ENCODE measurements around the gene SETD7.

Gene SETD7

GRCh38 chr4:139567159-139567870 lies 11.3 kb upstream of the SETD7 start:
- H3K27me3 ChIP-seq (ENCODE audit: control insufficient read depth, insufficient read depth, low read length) = no peaks in the 10 kb centered on the region
- no peak overlapping the region for H3K27ac ChIP-seq (ENCODE audit: low read length)
- no peaks in the 10 kb centered on the region for H3K9me3 ChIP-seq (ENCODE audit: control insufficient read depth, low read depth, low read length)
- no peaks in the 10 kb centered on the region for H3K36me3 ChIP-seq (ENCODE audit: control insufficient read depth, low read depth, low read length)
- H3K9ac ChIP-seq (ENCODE audit: low read length) = no peak overlapping the region
- no peak overlapping the region for H3K4me3 ChIP-seq (ENCODE audit: low read length)
- H3K4me1 ChIP-seq (ENCODE audit: control insufficient read depth, low read depth, low read length) = no peaks in the 10 kb centered on the region

- Histone ChIP-seq H3K27me3 (ENCODE audit: control insufficient read depth, insufficient read depth, low read length) (peaks cover 12% of the 10 kb centered on the region), H3K9me3 (ENCODE audit: control insufficient read depth, low read depth, low read length) (no peaks in the 10 kb centered on the region), H3K36me3 (ENCODE audit: control insufficient read depth, low read depth, low read length) (no peaks in the 10 kb centered on the region), H3K4me3 (ENCODE audit: low read length) (no peak overlapping the region), H3K9ac (ENCODE audit: low read length) (no peak overlapping the region), H3K27ac (ENCODE audit: low read length) (no peak overlapping the region), H3K4me1 (ENCODE audit: control insufficient read depth, low read depth, low read length) (peaks cover 4% of the 10 kb centered on the region)
These were observed 8.5 kb upstream of the SETD7 start for GRCh38 chr4:139564502-139564901.

- Histone ChIP-seq H3K4me1 (ENCODE audit: control insufficient read depth, low read depth, low read length) (peaks cover 4% of the 10 kb centered on the region), H3K36me3 (ENCODE audit: control insufficient read depth, low read depth, low read length) (no peaks in the 10 kb centered on the region), H3K9ac (ENCODE audit: low read length) (no peak overlapping the region), H3K9me3 (ENCODE audit: control insufficient read depth, low read depth, low read length) (no peaks in the 10 kb centered on the region), H3K27ac (ENCODE audit: low read length) (no peak overlapping the region), H3K27me3 (ENCODE audit: control insufficient read depth, insufficient read depth, low read length) (peaks cover 22% of the 10 kb centered on the region), H3K4me3 (ENCODE audit: low read length) (no peak overlapping the region)
These were observed 7.5 kb upstream of the SETD7 start for GRCh38 chr4:139563515-139563914.

- Histone ChIP-seq H3K9ac (ENCODE audit: low read length) (no peak overlapping the region), H3K9me3 (ENCODE audit: control insufficient read depth, low read depth, low read length) (no peaks in the 10 kb centered on the region), H3K27me3 (ENCODE audit: control insufficient read depth, insufficient read depth, low read length) (peaks cover 29% of the 10 kb centered on the region), H3K4me3 (ENCODE audit: low read length) (no peak overlapping the region), H3K27ac (ENCODE audit: low read length) (no peak overlapping the region), H3K4me1 (ENCODE audit: control insufficient read depth, low read depth, low read length) (peaks cover 4% of the 10 kb centered on the region), H3K36me3 (ENCODE audit: control insufficient read depth, low read depth, low read length) (no peaks in the 10 kb centered on the region)
These were observed 6.8 kb upstream of the SETD7 start for GRCh38 chr4:139562839-139563238.

- H3K4me3 ChIP-seq (ENCODE audit: low read length) = no peak overlapping the region
- H3K4me1 ChIP-seq (ENCODE audit: control insufficient read depth, low read depth, low read length) = peaks cover 10% of the 10 kb centered on the region
- H3K36me3 ChIP-seq (ENCODE audit: control insufficient read depth, low read depth, low read length) = no peaks in the 10 kb centered on the region
- H3K9ac ChIP-seq (ENCODE audit: low read length) = no peak overlapping the region
- no peak overlapping the region for H3K27ac ChIP-seq (ENCODE audit: low read length)
- peaks cover 36% of the 10 kb centered on the region for H3K27me3 ChIP-seq (ENCODE audit: control insufficient read depth, insufficient read depth, low read length)
- H3K9me3 ChIP-seq (ENCODE audit: control insufficient read depth, low read depth, low read length) = no peaks in the 10 kb centered on the region
These were observed 6.2 kb upstream of the SETD7 start for GRCh38 chr4:139562067-139562684.

GRCh38 chr4:139560406-139561104 lies 4.5 kb upstream of the SETD7 start:
- H3K4me3 ChIP-seq (ENCODE audit: low read length) = no peak overlapping the region
- H3K9ac ChIP-seq (ENCODE audit: low read length) = no peak overlapping the region
- H3K27me3 ChIP-seq (ENCODE audit: control insufficient read depth, insufficient read depth, low read length) = peaks cover 52% of the 10 kb centered on the region
- H3K9me3 ChIP-seq (ENCODE audit: control insufficient read depth, low read depth, low read length) = no peaks in the 10 kb centered on the region
- no peak overlapping the region for H3K27ac ChIP-seq (ENCODE audit: low read length)
- H3K4me1 ChIP-seq (ENCODE audit: control insufficient read depth, low read depth, low read length) = peaks cover 10% of the 10 kb centered on the region
- no peaks in the 10 kb centered on the region for H3K36me3 ChIP-seq (ENCODE audit: control insufficient read depth, low read depth, low read length)

- Histone ChIP-seq H3K9me3 (ENCODE audit: control insufficient read depth, low read depth, low read length) (no peaks in the 10 kb centered on the region), H3K36me3 (ENCODE audit: control insufficient read depth, low read depth, low read length) (no peaks in the 10 kb centered on the region), H3K4me1 (ENCODE audit: control insufficient read depth, low read depth, low read length) (peaks cover 14% of the 10 kb centered on the region), H3K4me3 (ENCODE audit: low read length) (no peak overlapping the region), H3K9ac (ENCODE audit: low read length) (no peak overlapping the region), H3K27ac (ENCODE audit: low read length) (no peak overlapping the region), H3K27me3 (ENCODE audit: control insufficient read depth, insufficient read depth, low read length) (peaks cover 59% of the 10 kb centered on the region)
These were observed 3.7 kb upstream of the SETD7 start for GRCh38 chr4:139559687-139560086.

- peaks cover 65% of the 10 kb centered on the region for H3K27me3 ChIP-seq (ENCODE audit: control insufficient read depth, insufficient read depth, low read length)
These were observed 3.1 kb upstream of the SETD7 start for GRCh38 chr4:139559089-139559479.

GRCh38 chr4:139558235-139559088 lies 2.4 kb upstream of the SETD7 start:
- Histone ChIP-seq H3K9ac (ENCODE audit: low read length) (no peak overlapping the region), H3K27ac (ENCODE audit: low read length) (no peak overlapping the region), H3K4me1 (ENCODE audit: control insufficient read depth, low read depth, low read length) (peaks cover 22% of the 10 kb centered on the region), H3K36me3 (ENCODE audit: control insufficient read depth, low read depth, low read length) (no peaks in the 10 kb centered on the region), H3K4me3 (ENCODE audit: low read length) (no peak overlapping the region), H3K9me3 (ENCODE audit: control insufficient read depth, low read depth, low read length) (no peaks in the 10 kb centered on the region), H3K27me3 (ENCODE audit: control insufficient read depth, insufficient read depth, low read length) (peaks cover 71% of the 10 kb centered on the region)

More at GRCh38 chr4:139559089-139559479, 3.1 kb upstream of the SETD7 start:
- Histone ChIP-seq H3K4me3 (ENCODE audit: low read length) (no peak overlapping the region), H3K9me3 (ENCODE audit: control insufficient read depth, low read depth, low read length) (no peaks in the 10 kb centered on the region), H3K9ac (ENCODE audit: low read length) (no peak overlapping the region), H3K4me1 (ENCODE audit: control insufficient read depth, low read depth, low read length) (peaks cover 20% of the 10 kb centered on the region), H3K27ac (ENCODE audit: low read length) (no peak overlapping the region), H3K36me3 (ENCODE audit: control insufficient read depth, low read depth, low read length) (no peaks in the 10 kb centered on the region)

GRCh38 chr4:139557556-139558110 lies 1.6 kb upstream of the SETD7 start:
- Histone ChIP-seq H3K27me3 (ENCODE audit: control insufficient read depth, insufficient read depth, low read length) (peaks cover 80% of the 10 kb centered on the region), H3K9ac (ENCODE audit: low read length) (no peak overlapping the region), H3K4me3 (ENCODE audit: low read length) (peak overlapping the region; percentile 79), H3K4me1 (ENCODE audit: control insufficient read depth, low read depth, low read length) (peaks cover 22% of the 10 kb centered on the region), H3K36me3 (ENCODE audit: control insufficient read depth, low read depth, low read length) (no peaks in the 10 kb centered on the region), H3K9me3 (ENCODE audit: control insufficient read depth, low read depth, low read length) (no peaks in the 10 kb centered on the region), H3K27ac (ENCODE audit: low read length) (no peak overlapping the region)

Data from iPS-18a (cell line).